NCI-H748 (cell line): Measurements from ENCODE around the gene ZNF740.

Experiments used
- DNase-seq: peaks from one replicate; lab custom pipeline; 2025; ENCODE audit not compliant: unreplicated experiment; lab: John Stamatoyannopoulos, UW

ZNF740 gene

GRCh38 chr12:53212931-53213330 lies 32.4 kb downstream of the ZNF740 start:
- no peak for DNase-seq

DNA sequence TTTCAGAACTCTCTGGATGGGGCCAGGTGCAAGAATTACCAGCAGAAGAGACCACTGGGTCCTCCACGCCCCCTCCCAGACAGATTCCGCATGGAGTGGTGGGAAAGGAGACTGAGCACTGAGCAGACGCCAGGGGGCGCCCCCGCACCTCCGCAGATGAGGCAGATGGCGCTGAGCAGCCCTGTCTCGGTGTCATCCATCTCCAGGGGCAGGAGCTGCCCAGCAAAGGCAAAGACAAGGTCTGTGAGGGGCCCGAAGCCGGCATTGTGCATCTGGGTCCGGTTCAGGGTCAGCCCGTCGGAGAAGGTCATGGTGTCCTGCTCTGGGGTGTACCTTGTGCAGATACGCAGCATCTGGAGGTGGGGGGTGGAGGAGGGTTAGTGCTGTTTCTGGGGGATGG lies 32.8 kb downstream of the ZNF740 start:
- peak; percentile 84 for DNase-seq

- no peak for DNase-seq
Observed at GRCh38 chr12:53214221-53214620, 33.7 kb downstream of the ZNF740 start.

DNA sequence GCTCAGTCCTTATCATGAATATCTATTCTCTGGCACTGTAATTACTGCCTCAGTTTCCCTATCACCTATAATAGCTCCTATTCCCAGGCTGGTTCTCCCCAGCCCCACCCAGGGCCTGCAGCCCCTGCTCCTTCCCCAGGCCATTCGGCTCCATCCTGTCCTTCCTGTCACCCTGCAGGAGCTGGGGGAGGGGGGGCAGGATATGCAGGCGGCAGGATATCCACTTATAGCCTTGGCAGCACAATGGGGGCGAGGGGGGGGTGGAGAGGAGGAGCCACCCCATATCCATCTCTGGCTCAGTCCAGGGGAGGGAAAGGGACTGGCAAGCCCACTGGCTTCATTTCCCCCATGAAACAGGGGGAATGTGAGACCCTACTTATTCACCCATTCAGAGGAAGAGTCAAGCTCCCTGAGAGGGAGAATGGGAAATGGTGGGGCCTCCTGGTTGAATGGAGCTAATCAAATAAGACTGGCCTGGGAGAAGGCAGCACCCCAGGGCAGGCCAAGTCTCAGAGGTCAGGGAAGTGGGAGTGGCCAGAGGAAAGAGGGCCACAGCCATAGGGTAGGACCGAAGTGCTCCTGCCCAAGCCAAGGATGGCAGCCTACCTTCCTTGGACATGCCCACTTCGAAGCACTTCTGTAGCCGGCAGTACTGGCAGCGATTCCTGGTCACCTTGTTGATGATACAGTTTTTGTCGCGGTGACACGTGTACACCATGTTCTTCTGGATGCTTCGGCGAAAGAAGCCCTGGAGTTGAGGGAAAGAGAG lies 34.3 kb downstream of the ZNF740 start:
- no peak for DNase-seq

DNA sequence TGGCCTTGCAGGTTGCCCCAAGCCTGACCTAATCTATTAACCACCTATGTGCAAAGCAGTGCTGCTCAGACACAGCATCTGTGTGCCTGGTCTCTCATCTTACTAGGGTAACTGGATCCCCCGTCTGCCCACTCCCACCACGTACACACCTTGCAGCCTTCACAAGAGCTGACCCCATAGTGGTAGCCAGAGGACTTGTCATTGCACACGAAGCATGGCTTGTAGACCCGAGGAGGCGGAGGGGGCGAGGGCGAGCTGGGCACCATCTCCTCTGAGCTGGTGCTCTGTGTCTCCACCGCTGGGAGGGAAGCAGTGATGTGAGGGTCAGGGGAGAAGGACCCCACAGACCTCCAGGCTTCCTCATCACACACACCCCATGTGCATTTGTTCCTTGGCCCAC lies 35.0 kb downstream of the ZNF740 start:
- no peak for DNase-seq

GRCh38 chr12:53217051-53217930 lies 36.8 kb downstream of the ZNF740 start:
- no peak for DNase-seq

DNA sequence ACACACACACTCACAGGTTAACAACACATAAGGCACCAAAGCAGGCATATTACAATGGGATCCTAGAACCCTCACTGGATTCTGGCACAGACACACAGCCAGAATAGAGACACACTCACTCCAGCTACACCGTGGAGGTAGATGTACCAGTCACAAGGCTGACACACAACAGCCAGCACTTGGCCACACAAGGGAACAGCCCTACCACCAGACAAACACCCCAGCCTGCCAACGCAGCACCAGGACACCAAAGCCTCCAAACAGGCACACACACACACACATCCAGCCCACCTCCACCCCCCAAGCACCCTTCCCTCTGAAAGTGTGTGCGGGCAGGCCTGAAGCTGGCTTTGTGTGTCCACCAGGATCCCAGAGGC lies 37.4 kb downstream of the ZNF740 start:
- no peak for DNase-seq

DNA sequence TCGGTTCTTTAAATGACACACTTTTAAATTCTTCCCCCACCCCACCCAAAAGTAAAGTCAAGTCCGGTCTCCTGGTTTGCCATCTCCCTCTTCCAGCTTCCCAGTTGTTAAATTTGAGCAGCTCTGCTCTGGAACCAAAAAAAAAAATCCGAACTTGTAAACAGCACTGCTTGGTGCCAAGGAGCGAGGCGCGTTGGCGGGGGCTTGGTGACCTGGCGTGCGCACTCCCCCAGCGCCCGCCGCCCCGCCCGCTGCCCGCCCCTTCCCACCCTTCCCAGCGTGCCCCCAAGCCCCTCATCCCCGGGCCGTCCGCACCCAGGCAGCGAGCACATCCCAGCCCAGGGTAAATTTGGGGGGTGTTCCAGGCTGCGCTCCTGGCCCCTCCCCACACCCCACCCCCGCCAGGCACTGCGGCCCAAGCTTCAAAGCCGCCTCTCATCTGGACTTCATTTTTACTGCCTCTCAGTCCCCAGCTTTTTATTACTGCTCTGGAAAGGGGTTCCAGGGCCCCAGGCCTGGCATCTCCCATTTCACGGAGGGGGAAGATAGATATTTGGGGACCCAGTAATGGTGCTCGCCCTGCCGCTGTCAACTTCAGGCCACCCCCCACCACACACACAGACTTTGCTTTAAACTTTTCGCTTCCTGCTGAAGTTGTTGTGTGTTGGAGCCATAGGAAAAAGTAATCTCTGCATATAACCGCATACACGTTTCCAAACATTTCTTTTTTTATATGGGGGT lies 38.2 kb downstream of the ZNF740 start:
- DNase-seq, result no peak

GRCh38 chr12:53219292-53219955 lies 38.9 kb downstream of the ZNF740 start:
- no peak for DNase-seq

DNA sequence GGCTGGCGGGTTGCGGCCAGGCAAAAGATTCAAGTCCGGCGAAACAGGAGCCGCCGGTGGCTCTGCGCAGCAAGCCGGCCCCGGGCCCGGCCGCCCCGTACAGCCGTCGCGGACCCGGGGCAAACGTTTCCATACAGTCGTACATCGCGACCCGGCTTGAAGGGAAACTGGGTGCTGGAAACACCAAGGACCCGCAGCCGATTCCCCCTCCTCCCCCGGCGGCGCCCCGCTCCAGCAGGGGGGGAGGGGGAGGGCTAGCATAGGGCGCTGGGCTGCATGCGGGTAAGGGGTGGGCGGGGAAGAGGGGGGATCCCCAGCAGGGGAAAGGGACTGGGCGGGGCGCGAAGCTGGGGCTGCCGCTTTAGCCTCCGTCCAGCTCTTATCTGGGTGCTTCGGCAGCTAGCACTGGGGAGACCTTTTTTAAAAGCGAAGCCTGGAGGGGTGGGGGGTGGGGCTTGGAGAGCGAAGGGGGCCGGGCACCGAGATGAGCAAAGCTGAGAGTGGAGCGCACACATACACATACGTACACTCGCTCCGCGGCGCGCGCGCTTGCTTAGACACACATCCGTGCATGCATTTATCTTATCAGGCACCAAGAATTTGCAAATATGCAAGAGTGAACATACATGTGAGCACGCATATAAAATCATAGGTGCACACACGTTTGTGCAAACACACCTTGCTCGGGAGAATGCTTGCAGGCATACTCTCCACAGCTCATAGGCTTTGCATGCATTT lies 39.6 kb downstream of the ZNF740 start:
- DNase-seq, result peak; percentile 69

DNA sequence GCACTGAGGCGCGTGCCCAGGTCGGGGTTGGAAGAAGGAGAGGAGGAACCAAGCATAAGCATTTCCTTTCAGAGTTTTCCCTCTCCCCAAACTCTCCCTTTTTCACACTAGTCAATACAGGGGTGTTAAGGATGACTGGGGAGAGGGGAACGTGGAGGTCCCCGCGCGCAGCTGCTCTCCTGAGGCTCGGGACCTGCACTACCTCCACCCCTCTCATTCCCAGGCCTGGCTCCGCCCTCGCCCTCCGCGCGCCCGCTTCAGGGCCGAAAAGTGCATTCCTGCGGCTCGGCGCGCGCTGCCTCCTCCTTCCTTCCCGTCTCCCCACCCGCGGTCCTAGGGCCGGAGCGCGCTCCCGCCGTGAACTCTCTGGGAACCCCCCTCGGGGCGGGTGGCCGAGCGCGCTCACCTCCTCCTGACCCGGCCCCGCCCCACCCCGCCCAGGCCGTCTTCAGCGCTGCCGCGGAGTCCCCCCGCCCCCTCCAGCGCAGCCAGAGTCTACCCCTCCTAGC lies 40.2 kb downstream of the ZNF740 start:
- peak; percentile 91 for DNase-seq

DNA sequence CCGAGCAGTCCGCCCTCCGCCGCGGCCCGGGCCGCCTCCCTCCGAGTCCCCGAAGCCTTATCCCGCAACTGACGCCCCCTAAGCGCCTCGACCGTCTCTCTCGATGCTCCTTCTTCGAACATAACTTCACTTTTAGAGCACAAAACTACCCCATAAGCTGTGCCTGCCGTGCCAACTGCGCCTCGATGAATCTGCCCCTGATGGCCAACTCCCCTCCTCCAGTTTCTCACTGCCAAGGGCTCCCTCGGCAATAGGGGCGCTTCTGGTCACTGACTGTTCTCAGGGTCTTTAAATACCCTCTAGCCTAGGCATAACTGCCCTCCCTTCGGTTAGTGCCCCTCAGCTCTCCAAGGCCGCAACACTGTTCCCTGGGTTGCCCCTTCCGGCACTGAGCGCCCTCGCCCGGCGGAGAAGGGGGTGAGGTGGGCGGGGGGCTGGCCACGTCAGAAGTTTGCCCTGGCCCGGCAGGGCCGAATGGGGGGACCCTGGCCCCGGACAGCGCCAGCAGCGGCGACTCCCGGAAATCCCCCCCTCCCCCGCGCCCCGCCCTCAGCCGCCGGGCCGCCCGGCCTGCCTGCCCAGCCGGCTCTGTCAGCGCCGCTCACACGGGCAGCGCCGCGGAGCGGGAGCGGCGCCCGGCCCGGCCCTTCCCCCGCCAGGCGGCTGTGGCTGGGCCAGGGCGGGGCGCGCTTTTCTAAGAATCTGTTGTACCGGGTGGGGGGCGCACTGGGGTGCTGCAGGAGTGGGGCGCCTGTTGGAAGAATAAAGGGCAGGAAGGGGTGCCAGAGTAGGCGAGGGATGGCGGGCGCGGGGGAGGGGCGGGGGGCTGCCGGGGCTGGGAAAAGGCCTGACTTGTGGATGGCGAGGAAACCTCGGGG lies 40.9 kb downstream of the ZNF740 start:
- peak; percentile 71 for DNase-seq

GRCh38 chr12:53222170-53222721 lies 41.7 kb downstream of the ZNF740 start:
- no peak for DNase-seq

DNA sequence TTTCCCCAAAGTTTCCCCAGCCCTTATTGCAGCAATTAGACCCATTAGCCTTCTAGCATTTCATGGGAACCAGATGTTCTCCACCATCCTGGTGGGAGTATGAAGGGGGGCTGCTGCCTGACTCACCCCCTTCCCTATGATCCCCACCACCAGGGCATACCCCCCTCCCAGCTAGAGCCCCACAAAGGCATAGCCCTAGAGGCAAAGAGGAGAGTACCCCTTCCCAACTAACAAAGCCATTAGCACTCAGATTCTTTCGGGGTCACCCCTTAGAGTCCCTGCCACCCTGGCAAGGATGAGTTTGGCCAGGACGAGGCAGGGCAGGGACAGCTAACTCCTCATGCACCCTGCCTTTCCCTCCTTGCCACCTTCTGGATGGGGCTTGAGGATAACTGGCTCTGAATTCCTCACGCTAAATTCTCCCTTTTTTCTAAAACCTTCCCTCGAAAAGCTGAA lies 42.3 kb downstream of the ZNF740 start:
- DNase-seq, result no peak

- DNase-seq, result no peak
Observed at GRCh38 chr12:53223389-53224060, 43.0 kb downstream of the ZNF740 start.

DNA sequence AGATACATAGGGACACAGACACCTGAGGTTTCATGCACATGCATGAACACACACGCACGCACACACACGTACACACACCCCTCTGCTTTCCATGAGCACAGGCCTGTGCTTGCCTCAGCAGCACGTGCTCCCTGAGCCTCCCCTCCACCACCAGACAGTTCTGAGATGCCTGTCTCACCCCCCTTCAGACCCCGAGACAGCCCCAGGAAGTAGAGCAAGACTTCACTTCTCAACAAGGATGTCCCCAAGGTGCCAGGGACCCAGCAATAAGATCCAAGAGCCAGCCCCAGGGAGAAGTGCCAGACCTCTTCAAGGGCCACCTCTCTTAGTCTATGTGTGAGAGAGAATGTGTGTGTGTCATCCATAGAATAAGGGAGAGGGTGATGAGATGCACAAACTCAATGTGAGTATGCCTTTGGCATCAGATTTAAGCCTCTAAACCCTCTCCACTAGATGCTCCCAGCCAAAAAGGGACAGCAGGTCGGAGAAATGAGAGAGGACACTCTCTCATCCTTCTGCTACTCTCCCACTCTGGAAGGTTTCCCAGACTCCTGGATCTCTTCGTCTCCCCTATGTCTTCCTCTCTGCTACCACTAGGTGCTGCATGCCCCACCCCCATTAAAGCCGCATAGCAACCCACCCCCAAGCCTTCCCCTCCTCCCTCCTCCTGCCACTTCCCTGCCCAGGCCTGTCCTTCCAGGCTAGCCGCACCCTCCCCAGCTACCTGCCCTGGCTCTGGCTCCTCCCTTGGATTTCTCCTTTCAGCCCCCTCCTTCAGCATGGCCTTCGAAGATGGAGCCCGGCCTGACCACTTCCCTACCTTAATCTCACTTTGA lies 43.8 kb downstream of the ZNF740 start:
- peak; percentile 40 for DNase-seq

DNA sequence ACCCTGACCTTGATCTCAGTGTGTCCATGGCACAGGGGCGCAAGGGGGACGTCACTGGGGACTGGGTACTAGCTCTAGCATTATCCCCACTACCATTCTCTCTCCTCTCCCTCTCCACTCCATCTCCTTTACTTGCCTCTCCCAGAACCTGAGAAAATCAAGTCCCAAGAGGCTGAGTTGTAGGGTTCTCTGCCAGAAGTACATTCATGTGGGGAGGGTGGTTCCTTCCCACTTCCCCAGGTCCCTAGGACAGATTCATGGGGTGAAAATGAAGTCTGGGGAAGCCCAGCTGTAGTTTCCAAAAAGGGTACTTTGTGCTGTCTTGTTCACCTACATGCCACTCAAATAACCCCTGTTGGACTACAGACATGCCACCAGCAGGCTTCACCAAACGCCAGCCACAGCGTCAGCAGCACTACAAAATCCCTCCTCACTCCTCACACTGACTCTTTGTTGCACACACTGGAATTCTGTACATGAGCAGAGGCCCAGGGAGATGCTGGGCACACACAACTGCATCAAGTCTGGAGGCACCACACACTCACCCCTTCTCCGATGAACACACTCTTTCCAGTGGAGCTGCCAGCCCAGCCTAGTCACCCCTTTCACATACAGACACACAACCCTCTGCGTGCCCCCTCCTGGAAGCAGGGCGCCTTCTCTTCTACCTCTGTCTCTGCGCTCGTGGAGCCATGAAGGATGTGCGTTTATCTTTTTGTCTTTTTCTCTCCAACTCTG lies 44.5 kb downstream of the ZNF740 start:
- DNase-seq, result no peak
